ENCODE measurements around the gene SASH1.

SASH1 gene

GRCh38 chr6:148316308-148316707, 26.3 kb upstream of the SASH1 start:
- no peak for TF ChIP-seq CTCF (conservative IDR thresholded peaks at IDR 0.05; ENCODE audit: low read depth, low read length)
- no peak overlapping the region for H3K4me3 ChIP-seq (ENCODE audit: low read depth, low read length)
- DNase-seq (ENCODE audit: low read depth): no peak

- DNase-seq (ENCODE audit: low read depth): no peak
- no peak for TF ChIP-seq CTCF (conservative IDR thresholded peaks at IDR 0.05; ENCODE audit: low read depth, low read length)
- H3K4me3 ChIP-seq (ENCODE audit: low read depth, low read length): no peak overlapping the region
Observed at GRCh38 chr6:148317051-148317450, 25.6 kb upstream of the SASH1 start.

- TF ChIP-seq CTCF (conservative IDR thresholded peaks at IDR 0.05; ENCODE audit: low read depth, low read length): no peak
- H3K4me3 ChIP-seq (ENCODE audit: low read depth, low read length): no peak overlapping the region
- DNase-seq (ENCODE audit: low read depth): no peak
Observed at GRCh38 chr6:148317739-148318138, 24.9 kb upstream of the SASH1 start.

- TF ChIP-seq CTCF (conservative IDR thresholded peaks at IDR 0.05; ENCODE audit: low read depth, low read length): no peak
- no peak for DNase-seq (ENCODE audit: low read depth)
- no peak overlapping the region for H3K4me3 ChIP-seq (ENCODE audit: low read depth, low read length)
Observed at GRCh38 chr6:148322704-148323103, 19.9 kb upstream of the SASH1 start.

GRCh38 chr6:148323344-148323743, 19.3 kb upstream of the SASH1 start:
- H3K4me3 ChIP-seq (ENCODE audit: low read depth, low read length): no peak overlapping the region
- no peak for TF ChIP-seq CTCF (conservative IDR thresholded peaks at IDR 0.05; ENCODE audit: low read depth, low read length)
- DNase-seq (ENCODE audit: low read depth): no peak

- no peak for DNase-seq (ENCODE audit: low read depth)
- H3K4me3 ChIP-seq (ENCODE audit: low read depth, low read length): no peak overlapping the region
- TF ChIP-seq CTCF (conservative IDR thresholded peaks at IDR 0.05; ENCODE audit: low read depth, low read length): no peak
Observed at GRCh38 chr6:148324297-148324985, 18.2 kb upstream of the SASH1 start.
